HG03565 (cell line): ENCODE results near the gene LSG1.
A peak's percentile ranks its signal among the peaks of the same experiment; 100 is the strongest.

Experiments used
- ATAC-seq: cut with Tn5 transposase; IDR thresholded peaks from one replicate; pipeline ENCODE4 v1.9.1; 2021; ENCODE audit warnings: mild to moderate bottlenecking, moderate library complexity; ENCODE audit not compliant: unreplicated experiment

Gene LSG1

GRCh38 chr3:194671900-194672808, at the start of gene LSG1:
LSG1 (minus strand) TSS chr3:194672191; CDS start chr3:194672162, 29 bp downstream.
- ATAC-seq: peak; percentile 72

DNA sequence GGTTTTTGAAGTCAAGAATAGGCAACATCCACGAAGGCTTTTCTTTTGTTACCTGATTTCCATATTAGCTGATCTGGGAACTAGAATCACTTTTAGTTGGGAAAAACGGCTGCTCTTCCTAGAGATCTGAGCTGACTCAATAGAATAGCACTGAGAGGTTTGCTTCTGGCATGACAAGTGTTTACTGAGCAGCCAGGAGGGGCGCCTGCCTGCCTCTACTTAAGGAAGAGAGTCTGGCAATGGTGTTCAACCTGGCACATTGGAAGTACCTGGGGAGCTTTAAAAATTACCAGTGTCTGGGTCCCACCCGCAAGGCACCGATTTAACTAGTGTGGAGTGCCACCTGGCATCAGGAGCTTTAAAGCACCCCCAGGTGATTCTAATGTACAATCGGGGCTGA, 48.1 kb upstream of the LSG1 start:
- no peak for ATAC-seq

GRCh38 chr3:194718079-194718478, 46.1 kb upstream of the LSG1 start:
- no peak for ATAC-seq

- no peak for ATAC-seq
These were observed 43.2 kb upstream of the LSG1 start for GRCh38 chr3:194715022-194715800.

- ATAC-seq: no peak
These were observed 42.6 kb upstream of the LSG1 start for GRCh38 chr3:194714564-194714963.

DNA sequence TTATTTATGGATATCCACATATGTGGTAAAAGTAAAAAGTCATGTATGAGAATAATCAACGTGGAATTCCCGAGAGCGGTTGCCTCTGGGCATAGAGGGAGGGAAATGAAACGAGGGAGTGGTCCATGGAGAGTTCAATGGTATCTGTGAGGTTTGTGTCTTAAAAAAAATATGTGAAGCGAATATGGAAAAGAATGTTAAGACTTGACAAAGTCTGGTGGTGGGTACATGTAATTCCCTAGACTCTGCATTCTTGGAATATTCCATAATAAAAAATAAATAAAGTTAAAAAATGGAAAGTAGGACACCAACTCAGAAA, 42.1 kb upstream of the LSG1 start:
- no peak for ATAC-seq

DNA sequence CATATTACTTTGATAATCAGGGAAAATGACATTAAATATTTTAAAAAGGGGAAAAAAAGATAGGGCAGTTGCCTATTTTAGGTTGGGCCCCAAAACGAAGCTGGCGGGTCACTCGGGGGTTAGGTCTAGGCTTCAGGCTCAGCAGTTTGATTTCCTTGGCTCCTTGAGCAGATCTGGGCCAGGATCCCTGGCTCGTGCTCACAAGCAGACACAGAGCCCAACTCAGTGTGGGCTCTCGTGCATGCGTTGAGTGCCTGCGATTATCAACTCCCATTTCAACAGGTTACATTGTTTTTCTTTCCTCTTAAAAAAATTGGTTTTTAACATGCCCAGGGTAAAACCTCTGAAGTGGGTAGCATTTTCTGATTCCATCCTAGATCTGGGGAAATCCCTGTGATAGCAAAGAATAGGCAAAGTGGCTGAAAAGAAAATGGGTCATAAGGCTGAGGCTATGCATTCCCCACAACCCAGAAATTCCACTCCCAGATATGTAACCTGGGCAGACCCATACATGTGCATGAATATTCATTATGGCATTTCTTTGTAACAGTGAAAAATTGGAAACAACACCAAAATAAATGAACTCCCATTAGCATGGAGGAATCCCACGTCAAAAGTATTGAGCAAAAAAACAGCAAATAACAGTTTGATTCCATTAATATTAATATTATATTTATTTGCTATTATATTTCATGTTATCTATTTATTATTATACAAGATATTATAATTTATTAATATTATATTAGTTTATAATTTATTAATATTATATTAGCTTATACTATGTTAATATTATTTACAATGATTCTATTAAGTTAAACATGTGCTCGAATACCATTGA, 41.5 kb upstream of the LSG1 start:
- ATAC-seq: no peak

GRCh38 chr3:194711913-194712312, 39.9 kb upstream of the LSG1 start:
- ATAC-seq: no peak

- ATAC-seq: no peak
These were observed 39.3 kb upstream of the LSG1 start for GRCh38 chr3:194711286-194711685.

- ATAC-seq: no peak
These were observed 35.2 kb upstream of the LSG1 start for GRCh38 chr3:194707147-194707540.

- no peak for ATAC-seq
These were observed 33.8 kb upstream of the LSG1 start for GRCh38 chr3:194705761-194706160.

- no peak for ATAC-seq
These were observed 33.2 kb upstream of the LSG1 start for GRCh38 chr3:194705227-194705626.

DNA sequence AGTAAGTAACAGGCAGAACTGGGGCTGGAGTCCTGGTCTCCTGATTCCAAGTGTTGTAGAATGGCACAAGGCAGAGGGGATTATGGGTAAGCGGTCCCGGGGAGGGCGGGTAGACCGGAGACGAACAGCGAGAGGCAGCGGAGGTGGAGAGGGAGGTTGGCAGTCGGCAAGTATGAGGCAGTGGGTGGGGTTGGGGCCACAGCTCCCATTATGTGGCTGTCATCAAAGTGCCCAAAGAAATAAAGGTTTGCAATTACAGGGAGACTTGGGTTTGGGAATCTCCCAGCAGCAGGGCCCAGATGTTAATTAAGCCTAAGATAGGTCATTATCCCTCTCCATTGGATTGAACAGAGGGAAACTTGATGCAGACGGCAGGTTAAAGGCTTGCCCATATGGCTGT, 30.6 kb upstream of the LSG1 start:
- no peak for ATAC-seq

DNA sequence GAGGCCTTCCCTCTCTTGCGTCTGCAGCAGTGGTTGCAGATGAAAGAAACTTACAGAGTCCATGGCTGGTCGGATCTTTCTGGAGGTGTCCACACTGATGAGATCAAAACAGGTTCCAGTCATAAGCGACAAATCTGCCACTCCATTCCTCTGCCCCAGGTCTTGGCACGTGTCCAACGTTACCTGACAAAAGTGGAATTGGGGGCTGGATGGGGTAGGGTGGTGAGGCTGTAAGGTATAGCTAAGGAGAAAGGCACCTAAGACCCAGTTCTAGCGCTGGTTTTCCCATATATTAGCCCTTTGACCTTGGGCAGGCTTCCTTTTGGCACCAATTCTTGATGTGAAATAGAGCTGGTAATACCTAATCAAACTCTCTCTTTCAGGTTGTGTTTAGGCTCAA, 24.7 kb upstream of the LSG1 start:
- no peak for ATAC-seq

- ATAC-seq: peak; percentile 58
These were observed 19.7 kb upstream of the LSG1 start for GRCh38 chr3:194691481-194692283.

GRCh38 chr3:194690501-194691372, 18.7 kb upstream of the LSG1 start:
- ATAC-seq: no peak

DNA sequence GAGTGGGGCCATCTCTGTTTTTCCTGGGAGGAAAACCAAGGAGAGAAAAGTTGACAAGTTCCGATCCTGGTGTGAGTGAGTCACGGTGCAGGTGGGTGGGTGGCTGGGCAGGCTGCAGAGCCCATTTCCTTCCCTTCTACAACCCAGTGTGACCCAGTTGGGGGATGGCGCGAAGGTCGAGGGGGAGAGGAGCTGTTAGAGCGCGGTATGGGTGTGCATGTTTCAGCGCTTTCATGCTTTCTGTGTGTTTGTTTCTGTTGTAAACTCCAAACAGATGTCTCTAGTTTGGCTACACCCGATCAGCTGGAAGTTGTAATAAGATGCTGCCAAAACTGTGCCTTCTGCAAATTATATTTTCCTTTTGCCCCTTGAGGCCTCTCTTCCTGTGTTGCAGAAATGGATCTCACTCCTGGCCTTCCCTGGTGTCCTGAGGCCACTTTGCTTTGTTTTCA, 17.5 kb upstream of the LSG1 start:
- no peak for ATAC-seq

GRCh38 chr3:194688946-194689345, 17.0 kb upstream of the LSG1 start:
- ATAC-seq: no peak

DNA sequence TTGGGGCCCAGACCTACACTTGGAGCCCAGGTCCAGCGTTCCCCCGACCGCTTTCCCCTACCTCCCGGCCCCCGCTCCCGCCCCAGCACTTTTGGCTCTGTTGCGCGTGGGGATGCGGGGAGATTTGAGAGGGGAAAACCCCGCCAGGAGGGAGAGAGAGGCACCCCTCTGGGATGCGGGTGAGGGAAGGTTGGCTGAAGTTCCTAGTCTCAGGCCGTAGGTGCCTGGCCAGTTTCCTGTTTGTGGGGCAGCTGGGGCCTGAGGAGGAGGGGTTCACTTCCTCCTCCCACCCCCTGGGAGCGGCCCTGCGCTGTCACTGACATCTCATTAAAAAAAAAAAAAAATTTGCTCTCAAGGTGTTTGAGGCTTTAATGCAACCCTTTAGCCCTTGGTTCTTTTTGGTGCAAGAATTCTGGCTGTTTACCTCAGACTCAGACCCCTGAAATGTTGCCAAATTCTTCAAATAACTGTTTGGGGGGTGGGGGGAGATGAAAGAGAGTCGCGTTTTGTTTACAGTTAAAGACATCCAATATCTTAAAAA, 16.3 kb upstream of the LSG1 start:
- no peak for ATAC-seq
